Calu3 (cell line): ENCODE data around the gene DIAPH2. TPM values are rescaled to one million over a fixed set of nuclear protein-coding genes. Genes with fewer than 3 reads are reported as not detected.

Source experiments
- BruUV-seq: library from RNA; stranded (reverse); fragments of 400-500 nt; replicated peaks from 2 replicates; lab custom pipeline; 2021; lab: Mats Ljungman, UMichigan
- CTCF ChIA-PET: fragments of 300-600 bp; sonication (Branson Sonifier 250); formaldehyde crosslinking; loops from one replicate; lab custom pipeline; 2022; ENCODE audit warnings: antibody characterized with exemption; lab: Charles Lee
- DNase-seq: peaks from one replicate; pipeline ENCODE4 v3.0.0; 2022
- H3K27ac Mint-ChIP-seq: one replicate; pipeline ENCODE4 v1.8.0; 2022; ENCODE audit warnings: mixed read lengths; ENCODE audit not compliant: unreplicated experiment
- H3K27me3 Mint-ChIP-seq: one replicate; pipeline ENCODE4 v1.8.0; 2022; ENCODE audit warnings: mixed read lengths; ENCODE audit not compliant: unreplicated experiment
- H3K36me3 Mint-ChIP-seq: one replicate; pipeline ENCODE4 v1.8.0; 2022; ENCODE audit warnings: mild to moderate bottlenecking, moderate library complexity, mixed read lengths; ENCODE audit not compliant: insufficient read depth, unreplicated experiment
- H3K4me1 Mint-ChIP-seq: one replicate; pipeline ENCODE4 v1.8.0; 2022; ENCODE audit warnings: mild to moderate bottlenecking, low read depth, mixed read lengths; ENCODE audit not compliant: unreplicated experiment
- H3K4me3 Mint-ChIP-seq: one replicate; pipeline ENCODE4 v1.8.0; 2022; ENCODE audit warnings: mild to moderate bottlenecking, low read depth, moderate library complexity, mixed read lengths; ENCODE audit not compliant: unreplicated experiment
- H3K9me3 Mint-ChIP-seq: one replicate; pipeline ENCODE4 v1.8.0; 2022; ENCODE audit warnings: low read depth, mixed read lengths; ENCODE audit not compliant: unreplicated experiment
- CTCF ChIP-seq: fragments of 200-600 bp; IDR thresholded peaks from one replicate; pipeline ENCODE4 v1.8.0; 2022; ENCODE audit warnings: antibody characterized with exemption; ENCODE audit not compliant: unreplicated experiment
- intact Hi-C: fragments of 100-400 bp; cut with micrococcal nuclease; formaldehyde crosslinking; loops from one replicate; pipeline ENCODE4 v1.10.0; 2022; ENCODE audit not compliant: unreplicated experiment
- total RNA-seq: library from RNA; stranded (reverse); gene quantifications from 2 replicates; pipeline ENCODE4 v1.2.3, GENCODE V29; 2022

Gene DIAPH2
- total RNA-seq, 1 experiment from 2014 or later: 24.2 TPM

GRCh38 chrX:96689991-96690390, 5.3 kb downstream of the DIAPH2 start:
- no peak for DNase-seq
- H3K4me3 Mint-ChIP-seq: no peak overlapping the region
- H3K9me3 Mint-ChIP-seq: no peaks in the 10 kb centered on the region
- intact Hi-C loops: loop anchor here (5.0 to 10.0 kb wide), 4 partner anchors 62 to 318 kb away; no protein-coding TSS in a partner anchor
- no TSS peak for BruUV-seq
- CTCF ChIA-PET: no interaction called here
- H3K27me3 Mint-ChIP-seq: no peaks in the 10 kb centered on the region
- H3K36me3 Mint-ChIP-seq: peaks cover 16% of the 10 kb centered on the region
- H3K27ac Mint-ChIP-seq: no peak overlapping the region
- peaks cover 19% of the 10 kb centered on the region for H3K4me1 Mint-ChIP-seq
- no peak for TF ChIP-seq CTCF

GRCh38 chrX:96692454-96692853, 7.8 kb downstream of the DIAPH2 start:
- CTCF ChIA-PET: no interaction called here
- H3K4me1 Mint-ChIP-seq: peaks cover 19% of the 10 kb centered on the region
- no peak for DNase-seq
- TF ChIP-seq CTCF: no peak
- H3K4me3 Mint-ChIP-seq: no peak overlapping the region
- intact Hi-C loops: no loop called here
- BruUV-seq: no TSS peak
- no peaks in the 10 kb centered on the region for H3K9me3 Mint-ChIP-seq
- no peak overlapping the region for H3K27ac Mint-ChIP-seq
- H3K36me3 Mint-ChIP-seq: no peaks in the 10 kb centered on the region
- H3K27me3 Mint-ChIP-seq: no peaks in the 10 kb centered on the region

- Mint-ChIP-seq H3K27me3 (no peaks in the 10 kb centered on the region), H3K27ac (no peak overlapping the region), H3K4me1 (peaks cover 19% of the 10 kb centered on the region), H3K36me3 (no peaks in the 10 kb centered on the region), H3K4me3 (no peak overlapping the region), H3K9me3 (no peaks in the 10 kb centered on the region)
- CTCF ChIA-PET: no interaction called here
- DNase-seq: no peak
- TF ChIP-seq CTCF: no peak
- BruUV-seq: no TSS peak
- intact Hi-C loops: no loop called here
Observed at GRCh38 chrX:96692890-96693289, 8.2 kb downstream of the DIAPH2 start.

GRCh38 chrX:96693407-96693806, 8.8 kb downstream of the DIAPH2 start:
- no peak for TF ChIP-seq CTCF
- no TSS peak for BruUV-seq
- H3K27me3 Mint-ChIP-seq: no peaks in the 10 kb centered on the region
- no peak for DNase-seq
- H3K4me3 Mint-ChIP-seq: no peak overlapping the region
- H3K9me3 Mint-ChIP-seq: no peaks in the 10 kb centered on the region
- peaks cover 19% of the 10 kb centered on the region for H3K4me1 Mint-ChIP-seq
- H3K36me3 Mint-ChIP-seq: no peaks in the 10 kb centered on the region
- H3K27ac Mint-ChIP-seq: no peak overlapping the region
- intact Hi-C loops: no loop called here
- CTCF ChIA-PET: no interaction called here
